IPS DF 4.7 (cell line): Measurements from ENCODE around the gene PCDHA8.
"Not testable (repeated sequence)": the region's sequence is repeated elsewhere in the genome, so short reads cannot be mapped to it uniquely, and the experiment has no call there.

ENCODE experiments used
- DNase-seq: peaks from one replicate; pipeline ENCODE4 v3.0.0-alpha.2; 2013; ENCODE audit warnings: low spot score; ENCODE audit errors: extremely low read depth

Gene PCDHA8

GRCh38 chr5:140840978-140841962 lies at the start of gene PCDHA8:
Gene PCDHA8 (plus strand): TSS chr5:140841187. CDS start chr5:140841322, 135 bp downstream.
- no peak for DNase-seq

- DNase-seq: no peak
Measured at GRCh38 chr5:140794595-140795258, 46.3 kb upstream of the PCDHA8 start, which contains the start of gene PCDHA2. Gene PCDHA2 (plus strand): TSS chr5:140794852.

- DNase-seq: no peak
Measured at GRCh38 chr5:140795259-140795641, 45.7 kb upstream of the PCDHA8 start.

GRCh38 chr5:140796072-140796717 lies 44.8 kb upstream of the PCDHA8 start:
- not testable (repeated sequence) for DNase-seq

GRCh38 chr5:140796718-140797095 lies 44.3 kb upstream of the PCDHA8 start:
- no peak for DNase-seq

- DNase-seq: no peak
Measured at GRCh38 chr5:140800816-140801493, 40.0 kb upstream of the PCDHA8 start, which contains the start of gene PCDHA3. Gene PCDHA3 (plus strand): TSS chr5:140801057.

- no peak for DNase-seq
Measured at GRCh38 chr5:140801494-140801841, 39.5 kb upstream of the PCDHA8 start.

- not testable (repeated sequence) for DNase-seq
Measured at GRCh38 chr5:140802381-140802780, 38.6 kb upstream of the PCDHA8 start.

- DNase-seq: no peak
Measured at GRCh38 chr5:140802781-140803271, 38.2 kb upstream of the PCDHA8 start.

GRCh38 chr5:140806834-140807775 lies 33.9 kb upstream of the PCDHA8 start, which contains the start of gene PCDHA4:
Gene PCDHA4 (plus strand): TSS chr5:140807068.
- DNase-seq: no peak

GRCh38 chr5:140808241-140808888 lies 32.6 kb upstream of the PCDHA8 start:
- not testable (repeated sequence) for DNase-seq

- DNase-seq: no peak
Measured at GRCh38 chr5:140808889-140809291, 32.1 kb upstream of the PCDHA8 start.

- no peak for DNase-seq
Measured at GRCh38 chr5:140821375-140822280, 19.4 kb upstream of the PCDHA8 start, which contains the start of gene PCDHA5. Gene PCDHA5 (plus strand): TSS chr5:140821613.

- no peak for DNase-seq
Measured at GRCh38 chr5:140822281-140822629, 18.7 kb upstream of the PCDHA8 start.

GRCh38 chr5:140822969-140823368 lies 18.0 kb upstream of the PCDHA8 start:
- DNase-seq: not testable (repeated sequence)

- DNase-seq: no peak
Measured at GRCh38 chr5:140823475-140823874, 17.5 kb upstream of the PCDHA8 start.

GRCh38 chr5:140827704-140828361 lies 13.2 kb upstream of the PCDHA8 start, which contains the start of gene PCDHA6:
Gene PCDHA6 (plus strand): TSS chr5:140827960. CDS start chr5:140828092, 132 bp downstream.
- DNase-seq: no peak

- no peak for DNase-seq
Measured at GRCh38 chr5:140828362-140828737, 12.6 kb upstream of the PCDHA8 start.
